Subcutaneous adipose tissue (tissue), 4 donors: ENCODE measurements around the gene LTBP2. TPM values are rescaled to one million over a fixed set of nuclear protein-coding genes. Genes with fewer than 3 reads are reported as not detected.

Experiments
- total RNA-seq, 4 donors: library from RNA; depleted of rRNA; stranded (reverse); fragments of >200 nt; gene quantifications; one replicate each; pipeline ENCODE4 v1.1.0, GENCODE V29; 2016
- TF ChIP-seq, protein P1 (sequence below): fragments of 450-650 bp; IDR thresholded peaks from one replicate; pipeline ENCODE4 v1.5.1; 2016; ENCODE audit warnings: low read depth, mild to moderate bottlenecking, control low read depth, antibody characterized with exemption, moderate library complexity

Gene LTBP2
- total RNA-seq, 4 donors from 2014 or later, result 39.6 to 109 (median 64.3) TPM

DNA sequence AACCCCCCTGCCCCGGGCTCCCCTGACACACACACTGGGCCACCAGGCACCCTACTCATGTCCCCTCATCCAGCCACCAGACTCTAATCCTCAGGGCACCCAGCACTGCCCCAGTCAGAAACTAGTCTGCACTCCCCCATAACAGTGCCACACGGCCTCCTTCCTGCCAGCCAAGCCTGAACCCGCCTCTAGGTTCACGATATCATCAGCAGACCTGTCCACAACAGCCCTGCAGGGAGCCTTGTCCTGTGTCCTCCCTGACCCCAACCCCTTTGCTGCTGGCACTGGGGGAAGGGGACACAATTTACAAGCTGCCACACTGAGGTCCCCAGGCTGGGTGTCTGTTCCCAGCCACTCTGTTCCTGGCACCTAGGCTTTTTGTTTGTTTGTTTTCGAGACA, 33.6 kb downstream of the LTBP2 start:
- TF ChIP-seq, protein P1, sequence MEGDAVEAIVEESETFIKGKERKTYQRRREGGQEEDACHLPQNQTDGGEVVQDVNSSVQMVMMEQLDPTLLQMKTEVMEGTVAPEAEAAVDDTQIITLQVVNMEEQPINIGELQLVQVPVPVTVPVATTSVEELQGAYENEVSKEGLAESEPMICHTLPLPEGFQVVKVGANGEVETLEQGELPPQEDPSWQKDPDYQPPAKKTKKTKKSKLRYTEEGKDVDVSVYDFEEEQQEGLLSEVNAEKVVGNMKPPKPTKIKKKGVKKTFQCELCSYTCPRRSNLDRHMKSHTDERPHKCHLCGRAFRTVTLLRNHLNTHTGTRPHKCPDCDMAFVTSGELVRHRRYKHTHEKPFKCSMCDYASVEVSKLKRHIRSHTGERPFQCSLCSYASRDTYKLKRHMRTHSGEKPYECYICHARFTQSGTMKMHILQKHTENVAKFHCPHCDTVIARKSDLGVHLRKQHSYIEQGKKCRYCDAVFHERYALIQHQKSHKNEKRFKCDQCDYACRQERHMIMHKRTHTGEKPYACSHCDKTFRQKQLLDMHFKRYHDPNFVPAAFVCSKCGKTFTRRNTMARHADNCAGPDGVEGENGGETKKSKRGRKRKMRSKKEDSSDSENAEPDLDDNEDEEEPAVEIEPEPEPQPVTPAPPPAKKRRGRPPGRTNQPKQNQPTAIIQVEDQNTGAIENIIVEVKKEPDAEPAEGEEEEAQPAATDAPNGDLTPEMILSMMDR, result no peak

DNA sequence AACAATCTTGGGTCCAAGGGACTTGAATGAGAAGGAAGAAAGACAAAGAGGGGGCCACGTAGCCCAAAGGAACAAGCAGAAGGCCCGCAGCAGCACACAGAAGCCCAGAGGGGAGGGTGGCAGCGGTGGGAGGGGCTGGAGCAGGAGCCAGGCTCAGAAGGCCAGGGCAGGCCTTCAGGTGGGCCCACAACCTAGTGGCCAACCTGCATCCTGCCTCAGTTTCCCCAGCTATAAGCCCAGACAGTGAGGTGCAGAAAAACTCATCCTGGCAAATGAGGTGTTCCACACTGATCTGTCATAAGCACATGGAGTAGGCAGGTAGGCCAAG, 34.1 kb downstream of the LTBP2 start:
- TF ChIP-seq, protein P1, result no peak

DNA sequence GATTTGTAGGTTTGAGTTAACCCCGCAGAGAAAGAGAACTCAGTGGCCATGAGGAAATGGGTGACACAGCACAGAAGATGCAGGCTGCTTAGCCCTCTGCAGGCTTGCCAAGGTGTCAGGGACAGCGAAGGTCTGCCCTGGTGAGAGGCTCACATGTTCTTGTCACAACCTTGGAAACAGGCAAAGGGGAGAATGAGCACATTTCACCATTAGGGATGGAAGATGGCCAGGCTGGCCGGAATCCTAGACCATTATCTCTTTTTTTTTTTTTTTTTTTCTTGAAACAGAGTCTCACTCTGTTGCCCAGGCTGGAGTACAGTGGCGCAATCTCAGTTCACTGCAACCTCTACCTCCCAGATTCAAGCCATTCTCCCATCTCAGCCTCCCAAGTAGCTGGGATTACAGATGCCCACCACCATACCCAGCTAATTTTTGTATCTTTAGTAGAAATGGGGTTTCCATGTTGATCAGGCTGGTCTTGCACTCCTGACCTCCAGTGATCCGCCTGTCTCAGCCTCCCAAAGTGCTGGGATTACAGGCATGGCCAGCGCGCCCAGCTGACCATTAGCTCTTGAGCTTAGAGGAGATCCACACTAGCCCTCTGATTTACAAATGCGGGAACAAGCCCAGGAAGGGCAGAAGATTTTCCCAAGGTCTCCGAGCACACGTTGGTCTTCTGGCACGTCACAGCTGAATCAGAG, 34.6 kb downstream of the LTBP2 start:
- TF ChIP-seq, protein P1, result no peak

DNA sequence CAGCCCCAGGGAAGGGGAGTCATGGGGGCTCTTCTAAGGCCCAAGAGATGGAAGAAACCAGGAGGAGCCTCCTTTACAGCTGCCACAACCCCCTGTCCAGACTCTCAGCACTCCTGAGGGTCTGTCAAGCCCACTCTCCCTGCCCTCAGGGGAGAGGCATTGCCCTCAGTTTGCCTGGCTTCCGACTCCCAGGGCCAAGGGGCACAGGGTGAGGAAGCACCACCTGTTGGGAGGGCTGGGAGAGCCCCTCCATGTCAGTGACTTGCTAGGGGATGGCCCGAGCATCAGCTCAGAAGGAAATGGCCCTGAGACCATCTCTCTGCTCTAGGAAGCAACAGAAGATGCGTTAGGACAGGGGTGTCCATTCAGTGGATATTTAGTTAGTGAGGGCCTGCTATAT, 36.1 kb downstream of the LTBP2 start:
- TF ChIP-seq, protein P1, result no peak

GRCh38 chr14:74575507-74575906, 36.5 kb downstream of the LTBP2 start:
- TF ChIP-seq, protein P1, result no peak

- TF ChIP-seq, protein P1, result no peak
Observed at GRCh38 chr14:74574706-74575105, 37.3 kb downstream of the LTBP2 start.

GRCh38 chr14:74574090-74574433, 38.0 kb downstream of the LTBP2 start:
- TF ChIP-seq, protein P1, result no peak
